Fibroblast of mammary gland (primary cell): ENCODE data around the gene TBC1D20.
"Not testable (repeated sequence)": the region's sequence is repeated elsewhere in the genome, so short reads cannot be mapped to it uniquely, and the experiment has no call there.

Experiments used
- DNase-seq: peaks from one replicate; pipeline ENCODE4 v3.0.0-alpha.2; 2010; ENCODE audit warnings: low read depth
- H3K4me3 ChIP-seq: 2 replicates; pipeline ENCODE4 v1.5.1; 2011; ENCODE audit warnings: low read depth, mild to moderate bottlenecking, low read length, moderate library complexity; ENCODE audit not compliant: control insufficient read depth
- CTCF ChIP-seq: conservative IDR thresholded peaks from 2 replicates; pipeline ENCODE4 v1.5.1; 2011; ENCODE audit warnings: low read depth, low read length, inconsistent platforms; ENCODE audit not compliant: control insufficient read depth, insufficient read depth

TBC1D20 gene

GRCh38 chr20:399182-399707 is 63.1 kb downstream of the TBC1D20 start:
- no peak for TF ChIP-seq CTCF
- H3K4me3 ChIP-seq = no peak overlapping the region
- no peak for DNase-seq

DNA sequence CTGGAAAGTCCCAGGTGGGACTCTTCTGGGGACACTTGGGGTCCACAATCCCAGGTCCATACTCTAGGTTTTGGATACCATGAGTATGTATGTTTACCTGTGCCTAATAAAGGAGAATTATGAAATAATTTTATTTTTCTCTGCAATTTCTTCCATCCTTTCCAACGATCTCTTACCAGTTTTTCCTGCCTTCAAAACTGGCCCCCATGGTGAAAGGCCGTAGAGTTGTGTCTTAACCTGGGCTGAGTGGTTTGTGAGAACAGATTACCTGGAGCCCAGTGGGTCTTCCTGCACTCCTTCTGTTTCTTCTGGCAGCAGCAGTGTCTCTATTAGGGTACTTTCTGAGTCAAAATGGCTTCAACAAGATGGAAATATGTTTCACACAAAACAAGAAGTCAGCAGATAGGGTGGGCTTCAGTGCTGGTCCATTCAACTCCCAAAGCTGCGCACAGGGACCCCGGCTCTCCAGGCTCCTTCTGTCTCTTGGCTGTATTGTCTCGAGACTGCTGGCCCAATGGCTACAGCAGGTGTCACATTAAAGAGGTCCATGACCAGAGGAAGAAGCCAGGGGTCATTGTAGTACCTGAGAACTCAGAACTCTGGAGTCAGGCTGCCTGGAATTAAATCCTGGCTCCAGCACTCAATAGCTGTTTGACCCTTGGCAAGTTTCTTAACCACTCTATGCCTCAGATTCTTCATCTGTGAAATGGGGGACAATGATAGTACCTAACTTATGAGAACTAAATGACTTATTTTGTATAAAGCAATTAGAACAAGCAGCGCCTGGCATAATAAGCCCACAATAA is 64.7 kb downstream of the TBC1D20 start:
- TF ChIP-seq CTCF = no peak
- no peak overlapping the region for H3K4me3 ChIP-seq
- DNase-seq = no peak

DNA sequence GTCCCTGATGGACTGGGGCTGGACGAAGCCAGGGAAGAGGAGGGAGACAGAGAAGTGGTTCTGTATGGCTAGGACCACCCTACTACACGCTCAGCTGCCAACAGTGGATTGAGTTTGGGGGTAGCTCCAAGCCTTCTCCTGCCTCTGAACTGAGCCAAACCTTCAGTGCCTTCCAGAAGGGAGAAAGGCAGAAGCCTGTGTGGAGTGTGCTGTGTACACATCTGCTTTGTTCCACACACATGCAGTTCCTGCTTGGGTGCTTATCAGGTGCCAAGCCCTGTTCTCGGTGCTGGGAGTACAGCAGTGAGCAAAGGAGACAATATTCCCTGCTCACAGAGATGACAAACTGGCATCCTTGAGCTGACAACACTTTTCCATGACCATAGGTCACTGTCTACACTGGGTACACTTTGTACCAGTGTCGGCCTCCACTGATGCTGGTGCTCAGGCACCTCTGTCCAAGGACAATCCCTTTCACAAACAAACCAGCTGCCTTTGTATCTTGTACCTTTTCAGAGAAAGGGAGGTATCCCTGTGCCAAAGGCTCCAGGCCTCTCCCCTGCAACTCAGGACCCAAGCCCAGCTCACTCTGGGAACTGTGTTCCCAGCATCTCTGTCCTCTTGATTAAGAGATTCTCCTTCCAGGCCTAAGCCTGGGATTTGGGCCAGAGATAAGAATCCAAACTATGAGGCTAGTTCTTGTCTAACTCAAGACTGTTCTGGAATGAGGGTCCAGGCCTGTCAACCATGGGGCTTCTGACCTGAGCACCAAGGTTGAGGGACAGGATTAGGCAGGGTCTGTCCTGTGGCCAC is 65.5 kb downstream of the TBC1D20 start:
- TF ChIP-seq CTCF = no peak
- DNase-seq = no peak
- H3K4me3 ChIP-seq = no peak overlapping the region

DNA sequence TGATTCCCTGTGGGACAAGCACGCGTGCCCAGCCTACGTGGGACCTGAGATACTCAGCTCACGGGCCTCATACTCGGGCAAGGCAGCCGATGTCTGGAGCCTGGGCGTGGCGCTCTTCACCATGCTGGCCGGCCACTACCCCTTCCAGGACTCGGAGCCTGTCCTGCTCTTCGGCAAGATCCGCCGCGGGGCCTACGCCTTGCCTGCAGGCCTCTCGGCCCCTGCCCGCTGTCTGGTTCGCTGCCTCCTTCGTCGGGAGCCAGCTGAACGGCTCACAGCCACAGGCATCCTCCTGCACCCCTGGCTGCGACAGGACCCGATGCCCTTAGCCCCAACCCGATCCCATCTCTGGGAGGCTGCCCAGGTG is 66.1 kb downstream of the TBC1D20 start:
- no peak overlapping the region for H3K4me3 ChIP-seq
- no peak for DNase-seq
- TF ChIP-seq CTCF = no peak

GRCh38 chr20:393296-393695 is 69.0 kb downstream of the TBC1D20 start:
- H3K4me3 ChIP-seq, DNase-seq: not testable (repeated sequence)

- TF ChIP-seq CTCF = no peak
- DNase-seq = no peak
- H3K4me3 ChIP-seq = no peak overlapping the region
Measured at GRCh38 chr20:391041-391711, 71.2 kb downstream of the TBC1D20 start.
